H9 (cell line): ENCODE data around the gene SPATA20. TPM values are rescaled to one million over a fixed set of nuclear protein-coding genes. Genes with fewer than 3 reads are reported as not detected.
A peak's percentile ranks its signal among the peaks of the same experiment; 100 is the strongest.

ENCODE experiments used
- DNase-seq: peaks from one replicate; pipeline ENCODE4 v3.0.0-alpha.2; 2017
- H2AFZ ChIP-seq: one replicate; pipeline ENCODE4 v1.6.1; 2013; ENCODE audit warnings: mild to moderate bottlenecking, low read length, control low read depth, moderate library complexity
- H2AK5ac ChIP-seq: 2 replicates; pipeline ENCODE4 v1.6.1; 2013; ENCODE audit warnings: low read length, control low read depth, mixed read lengths; ENCODE audit not compliant: insufficient read length
- H2BK120ac ChIP-seq: one replicate; pipeline ENCODE4 v1.6.1; 2013; ENCODE audit warnings: low read depth, mild to moderate bottlenecking, low read length, control low read depth, inconsistent platforms; ENCODE audit not compliant: poor library complexity, severe bottlenecking
- H2BK12ac ChIP-seq: 2 replicates; pipeline ENCODE4 v1.6.1; 2013; ENCODE audit warnings: low read length, control low read depth, mixed read lengths, low read depth; ENCODE audit not compliant: insufficient read length
- H2BK15ac ChIP-seq: 2 replicates; pipeline ENCODE4 v1.6.1; 2013; ENCODE audit warnings: low read depth, low read length, control low read depth
- H2BK20ac ChIP-seq: one replicate; pipeline ENCODE4 v1.6.1; 2013; ENCODE audit warnings: low read depth, mild to moderate bottlenecking, low read length, control low read depth, inconsistent platforms; ENCODE audit not compliant: poor library complexity, severe bottlenecking
- H2BK5ac ChIP-seq: 2 replicates; pipeline ENCODE4 v1.6.1; 2013; ENCODE audit warnings: low read length, control low read depth, mixed read lengths; ENCODE audit not compliant: insufficient read length
- H3K14ac ChIP-seq: 2 replicates; pipeline ENCODE4 v1.6.1; 2013; ENCODE audit warnings: low read length, control low read depth; ENCODE audit not compliant: insufficient read depth
- H3K18ac ChIP-seq: 2 replicates; pipeline ENCODE4 v1.6.1; 2013; ENCODE audit warnings: low read depth, mild to moderate bottlenecking, mixed read lengths, low read length, control low read depth; ENCODE audit not compliant: insufficient read length
- H3K23ac ChIP-seq: 2 replicates; pipeline ENCODE4 v1.6.1; 2013; ENCODE audit warnings: low read length, control low read depth, mixed read lengths, low read depth; ENCODE audit not compliant: insufficient read length
- H3K23me2 ChIP-seq: 2 replicates; pipeline ENCODE4 v1.6.1; 2013; ENCODE audit warnings: low read depth, mild to moderate bottlenecking, mixed read lengths, low read length, control low read depth; ENCODE audit not compliant: insufficient read length, poor library complexity, severe bottlenecking
- H3K27ac ChIP-seq: 2 replicates; pipeline ENCODE4 v1.5.1; 2013; ENCODE audit warnings: low read length, control low read depth, mixed read lengths, low read depth; ENCODE audit not compliant: insufficient read length
- H3K27me3 ChIP-seq: 2 replicates; pipeline ENCODE4 v1.6.1; 2013; ENCODE audit warnings: low read length, control low read depth, inconsistent platforms; ENCODE audit not compliant: insufficient read depth
- H3K4ac ChIP-seq: 2 replicates; pipeline ENCODE4 v1.6.1; 2013; ENCODE audit warnings: low read depth, mild to moderate bottlenecking, control low read depth, inconsistent platforms, low read length, moderate library complexity
- H3K4me1 ChIP-seq: 2 replicates; pipeline ENCODE4 v1.6.1; 2013; ENCODE audit warnings: low read length, control low read depth, inconsistent platforms; ENCODE audit not compliant: insufficient read depth
- H3K4me2 ChIP-seq: 2 replicates; pipeline ENCODE4 v1.6.1; 2013; ENCODE audit warnings: low read length, control low read depth, mixed read lengths; ENCODE audit not compliant: insufficient read length, insufficient read depth
- H3K56ac ChIP-seq: 2 replicates; pipeline ENCODE4 v1.6.1; 2013; ENCODE audit warnings: low read depth, mild to moderate bottlenecking, mixed read lengths, low read length, control low read depth; ENCODE audit not compliant: insufficient read length
- H3K79me1 ChIP-seq: 2 replicates; pipeline ENCODE4 v1.6.1; 2013; ENCODE audit warnings: low read depth, mild to moderate bottlenecking, moderate library complexity, low read length, control low read depth, inconsistent platforms; ENCODE audit not compliant: insufficient read depth, poor library complexity, severe bottlenecking
- H3K79me2 ChIP-seq: 2 replicates; pipeline ENCODE4 v1.6.1; 2013; ENCODE audit warnings: low read length, control low read depth, inconsistent platforms; ENCODE audit not compliant: insufficient read depth
- H3K9ac ChIP-seq: 2 replicates; pipeline ENCODE4 v1.6.1; 2013; ENCODE audit warnings: low read length, control low read depth, mixed read lengths; ENCODE audit not compliant: insufficient read length; ENCODE audit errors: extremely low read depth
- H3K9me3 ChIP-seq: one replicate; pipeline ENCODE4 v1.6.1; 2013; ENCODE audit warnings: low read depth, low read length, inconsistent platforms; ENCODE audit not compliant: control insufficient read depth
- H3T11ph ChIP-seq: one replicate; pipeline ENCODE4 v1.6.1; 2013; ENCODE audit warnings: mild to moderate bottlenecking, low read length, control low read depth, inconsistent platforms
- H4K20me1 ChIP-seq: one replicate; pipeline ENCODE4 v1.6.1; 2013; ENCODE audit not compliant: control insufficient read depth, insufficient read length, insufficient read depth
- H4K5ac ChIP-seq: 2 replicates; pipeline ENCODE4 v1.6.1; 2013; ENCODE audit warnings: low read depth, mild to moderate bottlenecking, mixed read lengths, low read length, control low read depth; ENCODE audit not compliant: insufficient read length
- H4K8ac ChIP-seq: replicated peaks from 2 replicates; pipeline ENCODE4 v1.6.1; 2013; ENCODE audit warnings: low read length, control low read depth, mixed read lengths, low read depth; ENCODE audit not compliant: insufficient read length
- H4K91ac ChIP-seq: 2 replicates; pipeline ENCODE4 v1.6.1; 2013; ENCODE audit warnings: low read depth, mild to moderate bottlenecking, moderate library complexity, mixed read lengths, low read length, control low read depth; ENCODE audit not compliant: insufficient read length
- H3K27ac Mint-ChIP-seq, 3 experiments: 2 replicates in 2 of 3; 3 replicates in 1 of 3; pipeline ENCODE4 v1.8.0; 2020 to 2021; ENCODE audit warnings: mixed read lengths in 3 of 3, mild to moderate bottlenecking in 1 of 3, moderate library complexity in 1 of 3
- H3K27me3 Mint-ChIP-seq: 2 replicates; pipeline ENCODE4 v1.8.0; 2021; ENCODE audit warnings: low read depth, mild to moderate bottlenecking, moderate library complexity, mixed read lengths
- H3K36me3 Mint-ChIP-seq, 3 experiments: 2 replicates in 2 of 3; 3 replicates in 1 of 3; pipeline ENCODE4 v1.8.0; 2020 to 2021; ENCODE audit warnings: low read depth in 3 of 3, mixed read lengths in 3 of 3; ENCODE audit not compliant: insufficient read depth in 1 of 3
- H3K4me1 Mint-ChIP-seq, 2 experiments: 2 replicates each; pipeline ENCODE4 v1.8.0; 2020; ENCODE audit warnings: mixed read lengths in 2 of 2
- H3K4me3 Mint-ChIP-seq, 2 experiments: 2 replicates in 1 of 2; 3 replicates in 1 of 2; pipeline ENCODE4 v1.8.0; 2020 to 2021; ENCODE audit warnings: mild to moderate bottlenecking in 2 of 2, mixed read lengths in 2 of 2, moderate library complexity in 1 of 2
- H3K9me3 Mint-ChIP-seq, 2 experiments: 2 replicates in 1 of 2; 3 replicates in 1 of 2; pipeline ENCODE4 v1.8.0; 2020; ENCODE audit warnings: mild to moderate bottlenecking in 2 of 2, mixed read lengths in 2 of 2, moderate library complexity in 1 of 2
- CTCF ChIP-seq: fragments of 200-600 bp; sonication (generic); conservative IDR thresholded peaks from 3 replicates; pipeline ENCODE4 v1.8.0; 2021; ENCODE audit warnings: antibody characterized with exemption, mild to moderate bottlenecking
- WGBS: extraction: QIAGEN DNeasy Blood & Tissue Kit; methylation state at CpG from one replicate; pipeline ENCODE4 v1.1.7; 2013; ENCODE audit warnings: missing lambda C conversion rate, low lambda C conversion rate, mixed read lengths; ENCODE audit not compliant: insufficient read length; ENCODE audit errors: extremely low coverage; 5-methylcytosine and 5-hydroxymethylcytosine counted together
- total RNA-seq: library from RNA; stranded (reverse); gene quantifications from 2 replicates; pipeline ENCODE4 v1.2.1, GENCODE V29; 2021

The SPATA20 gene
- total RNA-seq, 1 experiment from 2014 or later = 23.9 TPM

- no peak for TF ChIP-seq CTCF
- no peaks in the 10 kb centered on the region for H3K79me1 ChIP-seq
Observed at GRCh38 chr17:50527155-50527762, 19.7 kb upstream of the SPATA20 start.

More at GRCh38 chr17:50527155-50527762, 19.7 kb upstream of the SPATA20 start:
- no peak overlapping the region for H2BK120ac ChIP-seq
- no peak overlapping the region for H3K18ac ChIP-seq
- Mint-ChIP-seq H3K36me3 (no peaks in the 10 kb centered on the region), H3K27me3 (peaks cover 27% of the 10 kb centered on the region), H3K4me1 (peaks cover 21 to 25% of the 10 kb centered on the region in 2 experiments), H3K9me3 (no peaks in the 10 kb centered on the region), H3K27ac (peak overlapping the region in 1 of 3 experiments; percentile 40; a peak in 2 of 7 replicates), H3K4me3 (no peak overlapping the region)
- H3K56ac ChIP-seq = no peak overlapping the region
- no peak overlapping the region for H4K91ac ChIP-seq
- no CpG with 5 or more reads among the region's 5 CpGs for WGBS
- no peak overlapping the region for H2AFZ ChIP-seq
- no peak overlapping the region for H4K5ac ChIP-seq
- no peaks in the 10 kb centered on the region for H3K79me2 ChIP-seq
- no peak overlapping the region for H3K4me2 ChIP-seq
- no peaks in the 10 kb centered on the region for H3K9me3 ChIP-seq
- no peaks in the 10 kb centered on the region for H3K23me2 ChIP-seq
- no peak overlapping the region for H3K9ac ChIP-seq
- peaks cover 2% of the 10 kb centered on the region; the same call in 1 of the 2 replicates for H3K4me1 ChIP-seq
- H3T11ph ChIP-seq = no peak overlapping the region
- no peak overlapping the region for H3K27ac ChIP-seq
- no peak overlapping the region for H2AK5ac ChIP-seq
- DNase-seq = no peak
- H3K14ac ChIP-seq = no peak overlapping the region
- H2BK5ac ChIP-seq = no peak overlapping the region
- H3K23ac ChIP-seq = no peak overlapping the region
- no peak overlapping the region for H2BK15ac ChIP-seq
- H2BK12ac ChIP-seq = no peak overlapping the region
- H2BK20ac ChIP-seq = no peak overlapping the region
- no peaks in the 10 kb centered on the region; the same call in 1 of the 2 replicates for H3K27me3 ChIP-seq
- no peaks in the 10 kb centered on the region for H4K20me1 ChIP-seq
- H4K8ac ChIP-seq = no peak overlapping the region
- H3K4ac ChIP-seq = no peak overlapping the region
